H1 (cell line): Measurements from ENCODE around the gene CACNA2D3. TPM values are rescaled to one million over a fixed set of nuclear protein-coding genes. Genes with fewer than 3 reads are reported as not detected.

Source experiments
- CEBPB ChIP-seq: IDR thresholded peaks from 2 replicates; pipeline ENCODE4 v1.6.1; 2012; ENCODE audit warnings: low read depth, low read length
- SAP30 ChIP-seq: fragments of 300-600 bp; sonication (generic); IDR thresholded peaks from 2 replicates; pipeline ENCODE4 v1.7.1; 2012; ENCODE audit warnings: low read length, moderate library complexity, mild to moderate bottlenecking, inconsistent platforms; ENCODE audit not compliant: insufficient read depth, insufficient replicate concordance
- polyA plus RNA-seq, 7 experiments: library from polyadenylated mRNA; depleted of rRNA in 3 of 7; stranded (reverse) in 5 of 7; unstranded in 2 of 7; fragments of >200 nt in 5 of 7; fragments of 200-250 nt in 2 of 7; gene quantifications; 1 replicate in 5 of 7; 2 replicates in 1 of 7; 4 replicates in 1 of 7; pipeline versions ENCODE4 v1.2.1 to v1.2.3, GENCODE V29; 2011 to 2013; ENCODE audit warnings: missing spikeins in 2 of 7, mixed read lengths in 2 of 7
- total RNA-seq: library from RNA; stranded (reverse); fragmentation: NEBNext Ultra II Directional; extraction: Animal tissue kit (Norgen Biotek cat#: 25700); gene quantifications from 2 replicates; pipeline ENCODE4 v1.2.1, GENCODE V29; 2021

CACNA2D3 gene
- total and polyA plus RNA-seq, 2 of the 8 experiments (the other 6 are each of a cell fraction or from before 2014, with no cell fraction given): 1.5 to 1.8 TPM

DNA sequence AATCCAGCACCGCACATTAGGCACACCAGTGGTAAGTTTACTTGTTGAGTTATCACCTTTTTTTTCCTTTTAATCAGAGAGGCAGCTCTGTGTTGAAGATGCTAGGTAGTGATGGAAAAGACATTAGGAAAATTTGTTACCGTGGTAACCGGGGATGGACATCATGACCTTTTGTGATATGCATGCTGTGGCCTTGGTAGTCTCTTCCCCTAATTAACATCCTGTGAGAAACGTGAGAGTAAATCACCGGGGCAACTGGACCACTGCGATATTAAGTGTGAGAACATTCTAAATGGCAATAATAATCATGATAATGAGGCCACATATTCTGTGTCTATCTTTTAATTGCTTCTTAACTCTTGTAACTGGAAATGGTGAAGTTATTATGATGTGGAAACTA, 362.0 kb downstream of the CACNA2D3 start (continued):
- TF ChIP-seq SAP30: no peak
- no peak for TF ChIP-seq CEBPB
